K562 treated with DMSO at 1 percent for 12 hours (cell line): Measurements from ENCODE around the gene YARS2. TPM values are rescaled to one million over a fixed set of nuclear protein-coding genes. Genes with fewer than 3 reads are reported as not detected.

ENCODE experiments used
- total RNA-seq: library from RNA; unstranded; fragments of 300-600 nt; gene quantifications from 2 replicates; pipeline ENCODE4 v1.2.3, GENCODE V29; 2022; ENCODE audit not compliant: insufficient read depth

The YARS2 gene
- 15.4 and 15.6 TPM in 2 replicates for total RNA-seq

DNA sequence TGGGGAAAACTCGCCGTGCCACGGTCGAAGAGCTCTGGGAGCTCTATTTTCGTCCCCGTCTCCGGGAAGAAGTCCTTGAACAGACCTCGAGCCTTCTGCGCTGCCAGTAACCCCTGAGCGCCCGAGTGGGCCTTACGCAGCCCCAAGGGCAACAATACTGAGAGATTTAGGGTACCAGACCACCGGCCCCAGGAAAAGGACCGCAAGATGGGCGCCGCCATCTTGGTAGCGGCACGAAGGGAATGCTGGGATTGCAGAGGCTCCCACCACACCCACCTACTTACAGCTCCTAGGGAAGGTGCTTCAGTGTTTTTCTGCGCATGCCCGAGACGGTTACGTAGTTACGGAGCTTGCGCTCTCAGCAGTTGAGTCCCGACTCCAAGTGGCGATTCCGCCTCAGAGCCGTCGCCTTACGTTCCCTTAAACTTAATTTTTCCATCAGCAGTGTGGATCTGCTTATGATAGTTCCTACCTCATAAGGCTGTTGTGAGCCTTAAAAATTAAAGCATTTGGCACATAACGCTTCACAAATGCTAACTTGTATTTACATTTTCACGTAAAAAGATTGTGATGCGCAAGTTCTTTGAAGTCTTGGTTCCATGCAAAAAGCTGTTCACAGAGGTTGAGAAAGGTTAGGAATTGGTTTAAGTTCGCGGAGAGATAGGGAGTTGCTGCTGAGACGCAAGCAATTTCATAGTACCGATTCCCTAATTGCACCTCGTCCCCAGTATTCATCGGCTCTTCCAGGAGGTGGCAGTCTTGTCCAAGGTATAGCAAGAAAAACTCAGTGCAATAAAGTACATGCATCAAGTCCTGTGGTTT, at the start of gene YARS2:
TSS of gene YARS2 (minus strand) at position 244 of the 822 bp plus-strand sequence. CDS start at position 221, 23 bp downstream.

Other genes starting within 250 kb of the YARS2 start
- gene DNM1L, start 76.6 kb downstream of the YARS2 start, total RNA-seq: 11.4 and 31.1 TPM in 2 replicates
- gene PKP2, start 140.9 kb upstream of the YARS2 start, total RNA-seq: 1.0 and 2.0 TPM in 2 replicates